Peyer's patch (tissue), 4 donors: ENCODE data around the gene IL16. TPM values are rescaled to one million over a fixed set of nuclear protein-coding genes. Genes with fewer than 3 reads are reported as not detected.

Experiments
- DNase-seq, 3 donors: peaks; one replicate each; pipeline ENCODE4 v3.0.0-alpha.2; 2017 to 2019
- H3K27ac ChIP-seq, 4 donors: fragments of 200-600 bp; sonication (generic); one replicate each; pipeline ENCODE4 v1.5.1; 2016 to 2019
- H3K27me3 ChIP-seq, 2 donors: fragments of 200-600 bp; sonication (generic); one replicate each; pipeline ENCODE4 v1.5.1; 2019
- H3K36me3 ChIP-seq, 3 donors: fragments of 200-600 bp; sonication (generic); one replicate each; pipeline ENCODE4 v1.5.1; 2016 to 2019
- H3K4me1 ChIP-seq, 4 donors: fragments of 200-600 bp; sonication (generic); one replicate each; pipeline ENCODE4 v1.5.1; 2016 to 2019
- H3K4me3 ChIP-seq, 4 donors: fragments of 200-600 bp; sonication (generic); 1 replicate in 3 of 4; 2 replicates in 1 of 4; pipeline ENCODE4 v1.5.1; 2016 to 2019; ENCODE audit warnings: mild to moderate bottlenecking in 1 of 4
- H3K9me3 ChIP-seq, 4 donors: fragments of 200-600 bp; sonication (generic); one replicate each; pipeline ENCODE4 v1.5.1; 2016 to 2019; ENCODE audit warnings: mild to moderate bottlenecking in 1 of 4
- POLR2A ChIP-seq, 2 donors: fragments of 450-650 bp; IDR thresholded peaks; one replicate each; pipeline ENCODE4 v1.5.1; 2017; ENCODE audit warnings: antibody characterized with exemption in 2 of 2, mild to moderate bottlenecking in 2 of 2, moderate library complexity in 2 of 2
- total RNA-seq, 4 donors: library from RNA; depleted of rRNA; stranded (reverse); fragments of >200 nt; gene quantifications; one replicate each; pipeline ENCODE4 v1.1.0, GENCODE V29; 2016
- TF ChIP-seq, protein P1 (sequence below), 6 experiments: fragments of 450-650 bp in 4 of 6; fragments of 200-600 bp in 2 of 6; sonication (generic) in 1 of 6; IDR thresholded peaks; one replicate each; pipeline ENCODE4 v1.5.1; 2017 to 2019; ENCODE audit warnings: antibody characterized with exemption in 6 of 6, mild to moderate bottlenecking in 3 of 6, moderate library complexity in 1 of 6

IL16 gene
- total RNA-seq, 4 donors from 2014 or later: 6.3 to 115 (median 11.6) TPM

GRCh38 chr15:81297603-81298575 is 101.2 kb downstream of the IL16 start:
- H3K4me3 ChIP-seq: peak overlapping the region; percentile 47 to 64 (median 50)
- no peak for TF ChIP-seq POLR2A (IDR thresholded peaks at IDR 0.05)
- TF ChIP-seq, protein P1, sequence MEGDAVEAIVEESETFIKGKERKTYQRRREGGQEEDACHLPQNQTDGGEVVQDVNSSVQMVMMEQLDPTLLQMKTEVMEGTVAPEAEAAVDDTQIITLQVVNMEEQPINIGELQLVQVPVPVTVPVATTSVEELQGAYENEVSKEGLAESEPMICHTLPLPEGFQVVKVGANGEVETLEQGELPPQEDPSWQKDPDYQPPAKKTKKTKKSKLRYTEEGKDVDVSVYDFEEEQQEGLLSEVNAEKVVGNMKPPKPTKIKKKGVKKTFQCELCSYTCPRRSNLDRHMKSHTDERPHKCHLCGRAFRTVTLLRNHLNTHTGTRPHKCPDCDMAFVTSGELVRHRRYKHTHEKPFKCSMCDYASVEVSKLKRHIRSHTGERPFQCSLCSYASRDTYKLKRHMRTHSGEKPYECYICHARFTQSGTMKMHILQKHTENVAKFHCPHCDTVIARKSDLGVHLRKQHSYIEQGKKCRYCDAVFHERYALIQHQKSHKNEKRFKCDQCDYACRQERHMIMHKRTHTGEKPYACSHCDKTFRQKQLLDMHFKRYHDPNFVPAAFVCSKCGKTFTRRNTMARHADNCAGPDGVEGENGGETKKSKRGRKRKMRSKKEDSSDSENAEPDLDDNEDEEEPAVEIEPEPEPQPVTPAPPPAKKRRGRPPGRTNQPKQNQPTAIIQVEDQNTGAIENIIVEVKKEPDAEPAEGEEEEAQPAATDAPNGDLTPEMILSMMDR (IDR thresholded peaks at IDR 0.05): no peak
- no peaks in the 10 kb centered on the region for H3K9me3 ChIP-seq
- peaks cover 0 to 27% (median 6%) of the 10 kb centered on the region in 4 donors for H3K4me1 ChIP-seq
- peak in 2 of 3 donors; percentile 15 to 46 for DNase-seq
- H3K36me3 ChIP-seq: peaks cover 0 to 3% (median 0%) of the 10 kb centered on the region in 3 donors
- no peaks in the 10 kb centered on the region for H3K27me3 ChIP-seq
- H3K27ac ChIP-seq: peak overlapping the region; percentile 75 to 93 (median 88)

- TF ChIP-seq, protein P1 (IDR thresholded peaks at IDR 0.05): no peak
- no peak for TF ChIP-seq POLR2A (IDR thresholded peaks at IDR 0.05)
- peak in 2 of 3 donors; percentile 39 to 48 for DNase-seq
- Histone ChIP-seq H3K9me3 (no peaks in the 10 kb centered on the region), H3K36me3 (peaks cover 0 to 3% (median 0%) of the 10 kb centered on the region in 3 donors), H3K4me3 (peak overlapping the region; percentile 47 to 64 (median 50)), H3K27ac (peak overlapping the region; percentile 75 to 93 (median 88)), H3K27me3 (no peaks in the 10 kb centered on the region), H3K4me1 (peaks cover 0 to 32% (median 9%) of the 10 kb centered on the region in 4 donors)
Measured at GRCh38 chr15:81298611-81299010, 101.9 kb downstream of the IL16 start.

GRCh38 chr15:81299156-81299555 is 102.5 kb downstream of the IL16 start:
- H3K4me1 ChIP-seq: peaks cover 0 to 37% (median 14%) of the 10 kb centered on the region in 4 donors
- TF ChIP-seq, protein P1 (IDR thresholded peaks at IDR 0.05): no peak
- no peak for TF ChIP-seq POLR2A (IDR thresholded peaks at IDR 0.05)
- peak overlapping the region; percentile 47 to 64 (median 50) for H3K4me3 ChIP-seq
- H3K27me3 ChIP-seq: no peaks in the 10 kb centered on the region
- peak overlapping the region; percentile 14 to 93 (median 88) for H3K27ac ChIP-seq
- H3K36me3 ChIP-seq: peaks cover 0 to 3% (median 0%) of the 10 kb centered on the region in 3 donors
- H3K9me3 ChIP-seq: no peaks in the 10 kb centered on the region
- DNase-seq: peak in 1 of 3 donors; percentile 28

- peak overlapping the region; percentile 36 to 64 (median 48) for H3K4me3 ChIP-seq
- TF ChIP-seq POLR2A (IDR thresholded peaks at IDR 0.05): no peak
- TF ChIP-seq, protein P1 (IDR thresholded peaks at IDR 0.05): no peak
- peaks cover 0 to 3% (median 0%) of the 10 kb centered on the region in 3 donors for H3K36me3 ChIP-seq
- H3K27me3 ChIP-seq: no peaks in the 10 kb centered on the region
- peaks cover 0 to 37% (median 16%) of the 10 kb centered on the region in 4 donors for H3K4me1 ChIP-seq
- H3K27ac ChIP-seq: peak overlapping the region; percentile 14 to 93 (median 88)
- peak in 2 of 3 donors; percentile 46 to 50 for DNase-seq
- H3K9me3 ChIP-seq: no peaks in the 10 kb centered on the region
Measured at GRCh38 chr15:81299630-81300273, 103.1 kb downstream of the IL16 start.

- TF ChIP-seq POLR2A (IDR thresholded peaks at IDR 0.05): no peak
- TF ChIP-seq, protein P1 (IDR thresholded peaks at IDR 0.05): no peak
- peak overlapping the region in 3 of 4 donors; percentile 14 to 64 (median 47) for H3K4me3 ChIP-seq
- H3K27me3 ChIP-seq: no peaks in the 10 kb centered on the region
- no peaks in the 10 kb centered on the region for H3K9me3 ChIP-seq
- peak; percentile 12 to 45 (median 20) for DNase-seq
- peak overlapping the region in 3 of 4 donors; percentile 27 to 93 (median 93) for H3K27ac ChIP-seq
- H3K4me1 ChIP-seq: peaks cover 0 to 21% (median 11%) of the 10 kb centered on the region in 4 donors
- H3K36me3 ChIP-seq: peaks cover 0 to 13% (median 0%) of the 10 kb centered on the region in 3 donors
Measured at GRCh38 chr15:81301385-81301784, 104.7 kb downstream of the IL16 start.
